ENCODE measurements around the gene SOX6. TPM values are rescaled to one million over a fixed set of nuclear protein-coding genes. Genes with fewer than 3 reads are reported as not detected.
A peak's percentile ranks its signal among the peaks of the same experiment; 100 is the strongest.

The SOX6 gene
- total RNA-seq, 4 donors from 2014 or later, result 25.3 to 42.3 (median 37.4) TPM

DNA sequence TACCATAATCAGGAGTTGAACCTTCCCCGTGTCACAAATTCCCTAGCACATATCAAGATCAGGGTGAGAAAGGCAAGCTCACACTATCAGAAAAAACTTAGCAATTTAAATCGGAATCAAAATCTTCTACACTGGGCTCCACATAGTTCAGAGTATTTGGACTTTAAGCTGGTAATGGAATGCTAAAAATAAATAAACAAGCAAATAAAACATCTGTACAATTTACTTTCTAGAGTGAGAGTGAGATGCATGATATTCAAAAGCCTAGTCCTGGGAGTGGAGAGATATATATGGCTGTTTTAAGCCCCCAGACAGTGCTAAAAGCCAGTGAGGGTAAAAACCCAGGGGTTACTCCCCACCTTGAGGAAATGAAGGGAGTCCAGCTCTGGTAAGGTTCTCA, 380.6 kb downstream of the SOX6 start:
- TF ChIP-seq, protein P1, sequence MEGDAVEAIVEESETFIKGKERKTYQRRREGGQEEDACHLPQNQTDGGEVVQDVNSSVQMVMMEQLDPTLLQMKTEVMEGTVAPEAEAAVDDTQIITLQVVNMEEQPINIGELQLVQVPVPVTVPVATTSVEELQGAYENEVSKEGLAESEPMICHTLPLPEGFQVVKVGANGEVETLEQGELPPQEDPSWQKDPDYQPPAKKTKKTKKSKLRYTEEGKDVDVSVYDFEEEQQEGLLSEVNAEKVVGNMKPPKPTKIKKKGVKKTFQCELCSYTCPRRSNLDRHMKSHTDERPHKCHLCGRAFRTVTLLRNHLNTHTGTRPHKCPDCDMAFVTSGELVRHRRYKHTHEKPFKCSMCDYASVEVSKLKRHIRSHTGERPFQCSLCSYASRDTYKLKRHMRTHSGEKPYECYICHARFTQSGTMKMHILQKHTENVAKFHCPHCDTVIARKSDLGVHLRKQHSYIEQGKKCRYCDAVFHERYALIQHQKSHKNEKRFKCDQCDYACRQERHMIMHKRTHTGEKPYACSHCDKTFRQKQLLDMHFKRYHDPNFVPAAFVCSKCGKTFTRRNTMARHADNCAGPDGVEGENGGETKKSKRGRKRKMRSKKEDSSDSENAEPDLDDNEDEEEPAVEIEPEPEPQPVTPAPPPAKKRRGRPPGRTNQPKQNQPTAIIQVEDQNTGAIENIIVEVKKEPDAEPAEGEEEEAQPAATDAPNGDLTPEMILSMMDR (IDR thresholded peaks at IDR 0.05 in 4 of 5, conservative IDR thresholded peaks at IDR 0.05 in 1 of 5), result no peak
- no peak for TF ChIP-seq POLR2A (IDR thresholded peaks at IDR 0.05)
- in situ Hi-C loops (cut with MboI; ENCODE audit: low sequenced_read_pairs in 4 of 4), result loop anchor here in 1 of 4 donors (25.0 kb wide), 1 partner anchor 637 kb away; no protein-coding TSS in a partner anchor
- Histone ChIP-seq H3K27ac (peak overlapping the region in 3 of 4 donors; percentile 11 to 39 (median 36)), H3K4me3 (no peak overlapping the region), H3K9me3 (no peaks in the 10 kb centered on the region), H3K4me1 (peaks cover 3 to 9% of the 10 kb centered on the region in 2 donors), H3K27me3 (no peaks in the 10 kb centered on the region), H3K36me3 (no peaks in the 10 kb centered on the region)
- no peak for DNase-seq
- intact Hi-C loops (cut with DNase I; ENCODE audit: low total_unique reads), result loop anchor here (10.0 kb wide), 1 partner anchor 321 kb away; no protein-coding TSS in a partner anchor
- ATAC-seq, result no peak

DNA sequence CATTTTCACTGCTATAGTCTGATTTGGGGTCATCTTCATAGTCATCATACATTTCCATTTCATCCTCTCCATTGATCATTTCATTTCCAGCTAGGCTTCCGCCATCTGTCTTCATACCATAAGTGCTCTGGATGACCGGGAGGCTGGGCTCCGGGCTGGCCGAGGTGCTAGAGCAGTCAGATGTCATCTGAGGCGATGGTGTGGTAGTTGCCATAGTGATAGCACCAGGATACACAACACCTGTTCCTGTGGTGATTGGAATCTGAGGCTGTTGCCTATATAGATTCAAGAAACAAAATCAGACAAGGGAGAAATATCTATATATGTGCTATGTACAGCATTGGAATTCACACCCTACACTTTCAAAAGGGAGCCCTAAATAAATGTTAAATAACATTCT, 383.5 kb downstream of the SOX6 start:
- intact Hi-C loops (cut with DNase I; ENCODE audit: low total_unique reads) (loop anchor here (5.0 to 10.0 kb wide), 2 partner anchors 318 to 1729 kb away; no protein-coding TSS in a partner anchor), in situ Hi-C loops (cut with MboI; ENCODE audit: low sequenced_read_pairs in 4 of 4) (loop anchor here in 1 of 4 donors (25.0 kb wide), 1 partner anchor 639 kb away; no protein-coding TSS in a partner anchor)
- Histone ChIP-seq H3K36me3 (no peaks in the 10 kb centered on the region), H3K27ac (peak overlapping the region; percentile 29 to 95 (median 88)), H3K9me3 (no peaks in the 10 kb centered on the region), H3K4me1 (peaks cover 30 to 34% of the 10 kb centered on the region in 2 donors), H3K4me3 (no peak overlapping the region), H3K27me3 (no peaks in the 10 kb centered on the region)
- ATAC-seq, result no peak
- DNase-seq, result no peak
- TF ChIP-seq, protein P1 (IDR thresholded peaks at IDR 0.05 in 4 of 5, conservative IDR thresholded peaks at IDR 0.05 in 1 of 5), result no peak
- TF ChIP-seq POLR2A (IDR thresholded peaks at IDR 0.05), result no peak

DNA sequence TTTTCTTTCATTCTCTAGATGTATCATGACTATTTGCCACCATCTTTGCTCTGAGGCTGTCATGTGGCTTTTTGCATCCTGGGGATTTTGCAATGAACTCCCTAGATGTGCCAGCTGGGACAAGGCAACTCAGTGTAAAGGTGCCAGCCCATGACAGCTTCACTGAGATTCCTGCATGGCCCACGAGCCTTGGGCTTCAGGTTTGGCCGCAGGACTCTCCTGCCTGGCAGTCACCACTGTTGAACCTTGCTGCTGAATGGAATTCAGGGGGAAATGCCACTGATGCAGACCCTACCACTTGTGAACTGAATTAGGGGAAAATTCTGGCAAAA, 385.2 kb downstream of the SOX6 start:
- ATAC-seq, result peak in 1 of 2 donors; percentile 64
- Histone ChIP-seq H3K27ac (peak overlapping the region; percentile 84 to 95 (median 92)), H3K4me3 (no peak overlapping the region), H3K36me3 (no peaks in the 10 kb centered on the region), H3K27me3 (no peaks in the 10 kb centered on the region), H3K4me1 (peaks cover 39 to 44% of the 10 kb centered on the region in 2 donors), H3K9me3 (no peaks in the 10 kb centered on the region)
- intact Hi-C loops (cut with DNase I; ENCODE audit: low total_unique reads) (loop anchor here (2.0 to 10.0 kb wide), 3 partner anchors 316 to 1731 kb away; no protein-coding TSS in a partner anchor), in situ Hi-C loops (cut with MboI; ENCODE audit: low sequenced_read_pairs in 4 of 4) (loop anchor here in 1 of 4 donors (25.0 kb wide), 1 partner anchor 641 kb away; no protein-coding TSS in a partner anchor)
- TF ChIP-seq, protein P1 (IDR thresholded peaks at IDR 0.05 in 4 of 5, conservative IDR thresholded peaks at IDR 0.05 in 1 of 5), result no peak
- no peak for TF ChIP-seq POLR2A (IDR thresholded peaks at IDR 0.05)
- peak; percentile 32 to 82 for DNase-seq

GRCh38 chr11:15970506-15971214, 385.7 kb downstream of the SOX6 start:
- intact Hi-C loops (cut with DNase I; ENCODE audit: low total_unique reads) (loop anchor here (2.0 to 10.0 kb wide), 3 partner anchors 316 to 1732 kb away; no protein-coding TSS in a partner anchor), in situ Hi-C loops (cut with MboI; ENCODE audit: low sequenced_read_pairs in 4 of 4) (loop anchor here in 1 of 4 donors (25.0 kb wide), 1 partner anchor 642 kb away; no protein-coding TSS in a partner anchor)
- no peaks in the 10 kb centered on the region for H3K36me3 ChIP-seq
- no peak for TF ChIP-seq POLR2A (IDR thresholded peaks at IDR 0.05)
- TF ChIP-seq, protein P1 (IDR thresholded peaks at IDR 0.05 in 4 of 5, conservative IDR thresholded peaks at IDR 0.05 in 1 of 5), result no peak
- H3K27me3 ChIP-seq, result no peaks in the 10 kb centered on the region
- H3K9me3 ChIP-seq, result no peaks in the 10 kb centered on the region
- peak overlapping the region in 1 of 4 donors; percentile 39 for H3K4me3 ChIP-seq
- H3K4me1 ChIP-seq, result peaks cover 39 to 44% of the 10 kb centered on the region in 2 donors
- ATAC-seq (peak in 1 of 2 donors; percentile 0), DNase-seq (no peak)
- H3K27ac ChIP-seq, result peak overlapping the region; percentile 84 to 95 (median 92)
